Activated CD4-positive, alpha-beta T cell treated with anti-CD3 and anti-CD28 coated beads, Interleukin-2, amount 50 U/mL, for 1 hour (primary cell): ENCODE measurements around the gene RARG.

Experiments
- DNase-seq: peaks from one replicate; pipeline ENCODE4 v3.0.0-alpha.2; 2020

RARG gene

GRCh38 chr12:53231921-53232645 lies at the start of gene RARG:
Gene RARG (minus strand): TSS chr12:53232209. CDS start chr12:53227545, 4,664 bp downstream.
- DNase-seq = peak; percentile 71

GRCh38 chr12:53279888-53280498 lies 48.0 kb upstream of the RARG start:
- DNase-seq = no peak

GRCh38 chr12:53279283-53279869 lies 47.4 kb upstream of the RARG start:
- no peak for DNase-seq

GRCh38 chr12:53277981-53278380 lies 46.0 kb upstream of the RARG start:
- DNase-seq = no peak

- no peak for DNase-seq
These were observed 44.5 kb upstream of the RARG start for GRCh38 chr12:53276511-53276910.

- no peak for DNase-seq
These were observed 42.4 kb upstream of the RARG start for GRCh38 chr12:53274445-53274844.

GRCh38 chr12:53268630-53269562 lies 36.9 kb upstream of the RARG start:
- no peak for DNase-seq

- peak; percentile 76 for DNase-seq
These were observed 36.1 kb upstream of the RARG start, which contains the start of gene ESPL1 for GRCh38 chr12:53267999-53268629. Gene ESPL1 (plus strand): TSS chr12:53268299. CDS start chr12:53268767, 468 bp downstream.

GRCh38 chr12:53267306-53267998 lies 35.4 kb upstream of the RARG start:
- no peak for DNase-seq

GRCh38 chr12:53265783-53266182 lies 33.8 kb upstream of the RARG start:
- no peak for DNase-seq

GRCh38 chr12:53259891-53260290 lies 27.9 kb upstream of the RARG start:
- DNase-seq = no peak

- DNase-seq = no peak
These were observed 26.8 kb upstream of the RARG start for GRCh38 chr12:53258541-53259539.

- no peak for DNase-seq
These were observed 24.0 kb upstream of the RARG start for GRCh38 chr12:53255996-53256395.

GRCh38 chr12:53254816-53255545 lies 23.0 kb upstream of the RARG start:
- DNase-seq = no peak

GRCh38 chr12:53253298-53253697 lies 21.3 kb upstream of the RARG start:
- no peak for DNase-seq

GRCh38 chr12:53252349-53252916 lies 20.4 kb upstream of the RARG start:
- DNase-seq = no peak

- peak; percentile 61 for DNase-seq
These were observed 19.7 kb upstream of the RARG start for GRCh38 chr12:53251477-53252348.

GRCh38 chr12:53245286-53245685 lies 13.3 kb upstream of the RARG start:
- DNase-seq = no peak
